ENCODE measurements around the gene TMEM179. TPM values are rescaled to one million over a fixed set of nuclear protein-coding genes. Genes with fewer than 3 reads are reported as not detected.

The TMEM179 gene
- total and polyA plus RNA-seq, 2 experiments from 2014 or later, result 3.6 to 8.6 TPM

- no peaks in the 10 kb centered on the region for H3K36me3 ChIP-seq
- H3K27ac ChIP-seq, result peak overlapping the region; percentile 97
- H3K9me3 ChIP-seq (ENCODE audit: low read depth), result no peaks in the 10 kb centered on the region
- no peak overlapping the region for H3K4me3 ChIP-seq
- H3K4me1 ChIP-seq (ENCODE audit: low read depth), result peaks cover 90% of the 10 kb centered on the region
- no peaks in the 10 kb centered on the region for H3K27me3 ChIP-seq
- DNase-seq (ENCODE audit: low read depth in 1 of 2, low spot score in 1 of 2), result no peak
- TF ChIP-seq CTCF (IDR thresholded peaks at IDR 0.05; ENCODE audit: low read depth, low read length), result no peak
These were observed 29.5 kb downstream of the TMEM179 start for GRCh38 chr14:104574978-104575583.

- Histone ChIP-seq H3K27me3 (no peaks in the 10 kb centered on the region), H3K36me3 (no peaks in the 10 kb centered on the region), H3K4me3 (no peak overlapping the region), H3K27ac (peak overlapping the region; percentile 97), H3K4me1 (ENCODE audit: low read depth) (peaks cover 85% of the 10 kb centered on the region), H3K9me3 (ENCODE audit: low read depth) (no peaks in the 10 kb centered on the region)
- no peak for TF ChIP-seq CTCF (IDR thresholded peaks at IDR 0.05; ENCODE audit: low read depth, low read length)
- no peak for DNase-seq (ENCODE audit: low read depth in 1 of 2, low spot score in 1 of 2)
These were observed 30.0 kb downstream of the TMEM179 start for GRCh38 chr14:104574536-104574935.

GRCh38 chr14:104573930-104574329, 30.6 kb downstream of the TMEM179 start:
- H3K27ac ChIP-seq, result peak overlapping the region; percentile 97
- TF ChIP-seq CTCF (IDR thresholded peaks at IDR 0.05; ENCODE audit: low read depth, low read length), result no peak

GRCh38 chr14:104572668-104573067, 31.9 kb downstream of the TMEM179 start:
- no peaks in the 10 kb centered on the region for H3K9me3 ChIP-seq (ENCODE audit: low read depth)
- H3K36me3 ChIP-seq, result no peaks in the 10 kb centered on the region
- no peak for DNase-seq (ENCODE audit: low read depth in 1 of 2, low spot score in 1 of 2)
- no peaks in the 10 kb centered on the region for H3K27me3 ChIP-seq
- no peak overlapping the region for H3K4me3 ChIP-seq
- TF ChIP-seq CTCF (IDR thresholded peaks at IDR 0.05; ENCODE audit: low read depth, low read length), result no peak
- peak overlapping the region; percentile 83 for H3K27ac ChIP-seq
- H3K4me1 ChIP-seq (ENCODE audit: low read depth), result peaks cover 67% of the 10 kb centered on the region

More at GRCh38 chr14:104573930-104574329, 30.6 kb downstream of the TMEM179 start:
- Histone ChIP-seq H3K4me1 (ENCODE audit: low read depth) (peaks cover 79% of the 10 kb centered on the region), H3K27me3 (no peaks in the 10 kb centered on the region), H3K4me3 (no peak overlapping the region), H3K36me3 (no peaks in the 10 kb centered on the region), H3K9me3 (ENCODE audit: low read depth) (no peaks in the 10 kb centered on the region)
- DNase-seq (ENCODE audit: low read depth in 1 of 2, low spot score in 1 of 2), result peak; percentile 4 to 84

- no peaks in the 10 kb centered on the region for H3K27me3 ChIP-seq
- no peaks in the 10 kb centered on the region for H3K9me3 ChIP-seq (ENCODE audit: low read depth)
- peak overlapping the region; percentile 83 for H3K27ac ChIP-seq
- no peak for DNase-seq (ENCODE audit: low read depth in 1 of 2, low spot score in 1 of 2)
- TF ChIP-seq CTCF (IDR thresholded peaks at IDR 0.05; ENCODE audit: low read depth, low read length), result no peak
- H3K36me3 ChIP-seq, result no peaks in the 10 kb centered on the region
- H3K4me3 ChIP-seq, result no peak overlapping the region
- peaks cover 65% of the 10 kb centered on the region for H3K4me1 ChIP-seq (ENCODE audit: low read depth)
These were observed 32.4 kb downstream of the TMEM179 start for GRCh38 chr14:104572024-104572626.
